Left lung (tissue), 10 donors: ENCODE measurements around the gene CACNA1H. TPM values are rescaled to one million over a fixed set of nuclear protein-coding genes. Genes with fewer than 3 reads are reported as not detected.

Source experiments
- ATAC-seq: fragments of 200-7000 bp; cut with Tn5 transposase; one replicate; pipeline ENCODE4 v1.9.1; 2020; ENCODE audit warnings: moderate library complexity
- DNase-seq, 4 donors: peaks; one replicate each; pipeline ENCODE4 v3.0.0-alpha.2; 2013 to 2020
- H3K27ac ChIP-seq, 2 donors: fragments of 200-600 bp; sonication (generic) in 1 of 2; one replicate each; pipeline versions ENCODE4 v1.5.0 to v1.8.0; 2020 to 2021
- H3K27me3 ChIP-seq, 2 donors: fragments of 200-600 bp; sonication (generic) in 1 of 2; one replicate each; pipeline versions ENCODE4 v1.5.0 to v1.8.0; 2020 to 2021
- H3K36me3 ChIP-seq, 2 donors: fragments of 200-600 bp; sonication (generic) in 1 of 2; one replicate each; pipeline versions ENCODE4 v1.5.0 to v1.8.0; 2020 to 2021
- H3K4me1 ChIP-seq, 2 donors: fragments of 200-600 bp; one replicate each; pipeline ENCODE4 v1.8.0; 2021
- H3K4me3 ChIP-seq, 2 donors: fragments of 200-600 bp; sonication (generic) in 1 of 2; one replicate each; pipeline versions ENCODE4 v1.5.0 to v1.8.0; 2020 to 2021; ENCODE audit warnings: mild to moderate bottlenecking in 1 of 2
- H3K9me3 ChIP-seq, 2 donors: fragments of 200-600 bp; sonication (generic) in 1 of 2; one replicate each; pipeline versions ENCODE4 v1.5.0 to v1.8.0; 2020 to 2021
- intact Hi-C, 2 donors: fragments of 100-400 bp; cut with DNase I; formaldehyde crosslinking; loops; one replicate each; pipeline versions ENCODE4 v1.11.2 to v1.14.2; 2022
- polyA plus RNA-seq, 6 donors: library from polyadenylated mRNA; unstranded; fragments of 120-200 nt; gene quantifications; one replicate each; pipeline ENCODE4 v1.2.1, GENCODE V29; 2013; ENCODE audit not compliant: insufficient read length in 6 of 6
- total RNA-seq, 2 donors: library from RNA; stranded (reverse); fragmentation: NEBNext Ultra II Directional; extraction: Animal tissue kit (Norgen Biotek cat#: 25700); gene quantifications; one replicate each; pipeline ENCODE4 v1.2.1, GENCODE V29; 2021
- TF ChIP-seq, protein P1 (sequence below), 2 donors: fragments of 200-600 bp; sonication (generic) in 1 of 2; IDR thresholded peaks; one replicate each; pipeline versions ENCODE4 v1.5.0 to v1.8.0; 2021; ENCODE audit warnings: antibody characterized with exemption in 2 of 2
- donor health status: DM: no; HTN: yes; CAD: no.
- donor health status: DM: no; HTN: no; CAD: no.

CACNA1H gene
- total and polyA plus RNA-seq, 8 donors: 3.4 to 14.0 (median 7.1) TPM

DNA sequence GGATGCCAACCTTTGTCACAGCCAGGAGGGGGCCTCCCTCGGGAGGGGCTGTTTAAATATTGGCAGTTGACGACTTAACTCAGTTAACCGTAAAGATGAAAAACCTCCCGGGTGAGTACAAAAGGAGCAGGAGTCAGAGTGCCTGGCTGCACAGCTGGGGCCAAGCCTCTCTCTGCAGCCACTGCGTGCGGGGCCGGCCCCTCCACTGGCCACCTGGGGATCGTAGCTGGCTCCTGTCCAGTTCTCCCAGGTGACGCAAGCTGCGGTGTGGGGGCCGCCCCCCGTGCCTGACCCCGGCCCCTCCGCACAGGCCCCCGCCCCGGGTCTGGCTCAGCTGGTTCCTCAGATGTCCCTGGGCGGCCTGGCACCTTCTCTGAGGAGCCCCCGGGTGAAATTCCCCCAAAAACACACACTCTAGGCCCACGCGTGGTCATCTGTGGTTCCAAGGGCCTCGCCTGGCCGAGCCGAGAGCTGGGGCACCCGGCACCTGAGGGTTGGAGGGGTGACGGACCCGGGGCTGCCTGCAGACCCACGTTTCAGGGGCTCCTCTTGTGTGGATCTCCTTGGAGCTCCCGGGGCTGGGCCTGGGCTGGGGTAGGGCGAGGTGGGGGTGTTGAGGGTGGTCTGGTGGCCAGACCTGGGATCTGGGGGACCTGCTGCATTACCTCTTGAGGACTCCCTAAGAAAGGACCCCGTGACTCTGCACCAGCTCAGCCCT, 7.4 kb upstream of the CACNA1H start:
- TF ChIP-seq, protein P1, sequence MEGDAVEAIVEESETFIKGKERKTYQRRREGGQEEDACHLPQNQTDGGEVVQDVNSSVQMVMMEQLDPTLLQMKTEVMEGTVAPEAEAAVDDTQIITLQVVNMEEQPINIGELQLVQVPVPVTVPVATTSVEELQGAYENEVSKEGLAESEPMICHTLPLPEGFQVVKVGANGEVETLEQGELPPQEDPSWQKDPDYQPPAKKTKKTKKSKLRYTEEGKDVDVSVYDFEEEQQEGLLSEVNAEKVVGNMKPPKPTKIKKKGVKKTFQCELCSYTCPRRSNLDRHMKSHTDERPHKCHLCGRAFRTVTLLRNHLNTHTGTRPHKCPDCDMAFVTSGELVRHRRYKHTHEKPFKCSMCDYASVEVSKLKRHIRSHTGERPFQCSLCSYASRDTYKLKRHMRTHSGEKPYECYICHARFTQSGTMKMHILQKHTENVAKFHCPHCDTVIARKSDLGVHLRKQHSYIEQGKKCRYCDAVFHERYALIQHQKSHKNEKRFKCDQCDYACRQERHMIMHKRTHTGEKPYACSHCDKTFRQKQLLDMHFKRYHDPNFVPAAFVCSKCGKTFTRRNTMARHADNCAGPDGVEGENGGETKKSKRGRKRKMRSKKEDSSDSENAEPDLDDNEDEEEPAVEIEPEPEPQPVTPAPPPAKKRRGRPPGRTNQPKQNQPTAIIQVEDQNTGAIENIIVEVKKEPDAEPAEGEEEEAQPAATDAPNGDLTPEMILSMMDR (IDR thresholded peaks at IDR 0.05): no peak
- Histone ChIP-seq H3K27ac (no peak overlapping the region), H3K36me3 (no peaks in the 10 kb centered on the region), H3K27me3 (peaks cover 0 to 92% of the 10 kb centered on the region in 2 donors), H3K9me3 (peaks cover 0 to 2% of the 10 kb centered on the region in 2 donors), H3K4me1 (no peaks in the 10 kb centered on the region), H3K4me3 (no peak overlapping the region)
- intact Hi-C loops: no loop called here
- ATAC-seq: no peak
- no peak for DNase-seq

DNA sequence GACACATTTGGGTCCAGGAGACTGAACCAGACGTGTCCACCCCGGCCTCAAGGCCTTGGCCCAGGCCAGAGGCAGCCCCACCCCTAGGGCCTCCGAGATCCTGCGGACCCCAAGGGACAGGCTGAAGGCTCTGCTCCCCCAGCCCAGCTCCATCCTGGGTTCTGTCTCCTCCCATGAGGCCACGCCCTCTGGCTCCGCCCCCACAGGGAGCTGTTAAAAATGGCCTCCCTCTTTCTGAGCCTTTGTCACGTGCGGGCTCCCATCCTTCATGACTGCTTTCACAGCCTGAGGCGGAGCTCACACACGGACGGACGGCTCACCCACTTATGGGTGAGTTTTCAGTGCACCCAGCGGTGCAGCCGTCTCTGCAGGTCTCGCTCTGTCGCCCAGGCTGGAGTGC, 6.5 kb upstream of the CACNA1H start:
- no peaks in the 10 kb centered on the region for H3K36me3 ChIP-seq
- H3K4me1 ChIP-seq: no peaks in the 10 kb centered on the region
- peaks cover 0 to 92% of the 10 kb centered on the region in 2 donors for H3K27me3 ChIP-seq
- H3K4me3 ChIP-seq: no peak overlapping the region
- TF ChIP-seq, protein P1 (IDR thresholded peaks at IDR 0.05): no peak
- intact Hi-C loops: no loop called here
- H3K9me3 ChIP-seq: peaks cover 0 to 2% of the 10 kb centered on the region in 2 donors
- ATAC-seq: no peak
- H3K27ac ChIP-seq: no peak overlapping the region
- no peak for DNase-seq

DNA sequence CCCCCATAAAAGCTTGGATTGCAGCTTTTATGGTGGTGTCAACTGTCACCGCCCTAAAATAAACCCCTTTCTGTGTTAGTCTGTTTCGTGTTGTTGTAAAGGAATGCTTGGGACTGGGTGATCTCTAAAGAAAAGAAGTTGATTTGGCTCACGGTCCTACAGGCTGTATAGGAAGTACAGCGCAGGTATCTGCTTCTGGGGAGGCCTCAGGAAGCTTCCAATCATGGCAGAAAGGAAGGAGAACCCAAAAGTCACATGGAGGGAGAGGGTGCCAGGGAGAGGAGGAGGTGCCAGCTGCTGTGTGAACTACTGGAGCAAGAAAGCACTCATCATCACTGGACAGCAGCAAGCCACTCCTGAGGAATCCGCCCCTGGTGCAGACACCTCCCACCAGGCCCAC, 5.9 kb upstream of the CACNA1H start:
- no peaks in the 10 kb centered on the region for H3K4me1 ChIP-seq
- H3K36me3 ChIP-seq: no peaks in the 10 kb centered on the region
- no peak overlapping the region for H3K4me3 ChIP-seq
- intact Hi-C loops: no loop called here
- TF ChIP-seq, protein P1 (IDR thresholded peaks at IDR 0.05): no peak
- ATAC-seq (no peak), DNase-seq (no peak)
- H3K27me3 ChIP-seq: peaks cover 5 to 92% of the 10 kb centered on the region in 2 donors
- H3K27ac ChIP-seq: no peak overlapping the region
- H3K9me3 ChIP-seq: peaks cover 0 to 2% of the 10 kb centered on the region in 2 donors

DNA sequence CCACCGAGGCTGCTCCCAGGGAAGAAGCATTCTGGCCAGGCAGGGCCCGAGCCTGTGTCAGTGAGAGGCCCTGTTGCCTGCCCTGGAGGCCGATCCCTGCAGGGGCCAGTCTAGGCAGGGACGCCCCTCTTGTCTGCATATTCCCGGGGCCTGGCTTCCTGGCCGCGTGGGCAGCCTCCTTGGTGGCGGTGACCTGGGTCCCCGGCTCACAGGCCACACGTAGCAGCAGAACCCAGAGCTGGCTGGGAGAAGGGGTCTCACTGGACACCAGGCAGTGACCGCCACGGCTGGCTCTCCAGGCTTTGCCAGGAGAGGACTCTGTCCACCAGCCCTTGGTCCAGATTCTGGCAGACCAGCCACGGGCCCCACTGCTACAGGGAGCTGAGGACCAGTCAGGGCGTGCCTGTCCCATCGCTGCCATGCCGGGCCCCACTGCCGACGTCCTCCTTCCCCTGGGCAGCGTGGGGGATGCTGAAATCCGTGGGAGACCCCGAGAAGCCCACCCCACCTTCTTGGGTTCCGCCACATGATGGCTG, 3.7 kb upstream of the CACNA1H start:
- no peak overlapping the region for H3K27ac ChIP-seq
- H3K4me1 ChIP-seq: peaks cover 0 to 9% of the 10 kb centered on the region in 2 donors
- DNase-seq: no peak
- intact Hi-C loops: no loop called here
- ATAC-seq: no peak
- H3K27me3 ChIP-seq: peaks cover 18 to 89% of the 10 kb centered on the region in 2 donors
- TF ChIP-seq, protein P1 (IDR thresholded peaks at IDR 0.05): no peak
- H3K9me3 ChIP-seq: peaks cover 0 to 2% of the 10 kb centered on the region in 2 donors
- no peaks in the 10 kb centered on the region for H3K36me3 ChIP-seq
- no peak overlapping the region for H3K4me3 ChIP-seq

DNA sequence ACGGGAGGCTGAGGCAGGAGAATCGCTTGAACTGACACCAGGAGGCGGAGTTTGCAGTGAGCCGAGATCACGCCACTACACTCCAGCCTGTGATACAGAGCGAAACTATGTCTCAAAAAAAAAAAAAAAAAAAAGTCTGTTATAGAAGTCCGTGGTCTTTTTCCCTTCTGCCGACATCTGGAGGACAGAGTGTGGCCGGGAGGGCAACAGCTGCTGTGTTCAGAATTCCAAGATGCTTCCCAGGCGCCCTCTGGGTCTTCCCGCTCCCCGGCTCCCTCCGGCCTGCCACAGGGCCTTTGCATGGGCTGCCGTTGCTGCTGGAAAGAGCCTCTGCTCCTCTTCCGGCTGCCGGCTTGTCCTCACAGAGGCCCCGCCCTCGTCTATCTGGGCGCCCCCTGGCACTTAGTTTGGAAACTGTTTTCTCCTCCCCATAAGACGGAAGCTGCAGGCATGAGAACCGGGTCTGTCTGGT, 2.4 kb upstream of the CACNA1H start:
- Histone ChIP-seq H3K27ac (no peak overlapping the region), H3K4me1 (peaks cover 0 to 13% of the 10 kb centered on the region in 2 donors), H3K4me3 (no peak overlapping the region), H3K27me3 (peaks cover 31 to 89% of the 10 kb centered on the region in 2 donors), H3K36me3 (no peaks in the 10 kb centered on the region), H3K9me3 (peaks cover 0 to 2% of the 10 kb centered on the region in 2 donors)
- no peak for DNase-seq
- no peak for ATAC-seq
- intact Hi-C loops: no loop called here
- TF ChIP-seq, protein P1 (IDR thresholded peaks at IDR 0.05): no peak
